Measurements from ENCODE around the gene AQP7. TPM values are rescaled to one million over a fixed set of nuclear protein-coding genes. Genes with fewer than 3 reads are reported as not detected.

AQP7 gene
- total RNA-seq, 1 experiment from 2014 or later: not detected

DNA sequence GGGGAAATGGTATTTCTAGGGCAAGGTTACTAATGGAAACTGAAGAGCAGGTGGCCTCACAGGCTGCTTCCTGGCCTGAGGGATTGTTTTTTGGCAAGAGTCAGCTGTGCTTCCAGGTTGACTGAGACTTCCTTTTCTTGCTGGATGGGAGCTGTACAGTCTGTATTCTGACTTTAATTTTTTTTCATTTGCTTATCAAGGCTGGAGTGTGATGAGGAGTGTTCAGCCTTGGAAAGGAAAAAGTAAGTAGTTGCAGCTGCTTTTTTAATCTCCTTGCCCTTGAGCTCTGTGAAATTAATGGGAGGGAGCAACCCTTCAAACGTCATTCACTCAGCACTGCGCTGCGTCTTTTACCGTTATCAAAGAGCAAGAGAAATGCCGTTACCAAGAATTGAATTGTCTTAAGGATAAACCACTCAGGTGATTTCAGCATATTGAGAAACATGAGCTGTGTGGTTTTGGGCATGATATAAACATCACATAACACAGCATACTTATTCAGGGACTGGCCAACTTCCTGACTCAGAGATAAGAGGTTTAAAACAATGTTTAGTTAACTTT is 47.6 kb downstream of the AQP7 start:
- no peaks in the 10 kb centered on the region for H3K9me3 ChIP-seq (ENCODE audit: low read length)
- DNase-seq: peak; percentile 27
- ATAC-seq: no peak; the same call in 1 of the 2 replicates
- no peaks in the 10 kb centered on the region for H3F3A ChIP-seq (ENCODE audit: low read length, unreplicated experiment)
- H3K27me3 ChIP-seq (ENCODE audit: low read length): no peaks in the 10 kb centered on the region
- no peaks in the 10 kb centered on the region for H4K20me1 ChIP-seq (ENCODE audit: low read length)
- H3K4me1 ChIP-seq (ENCODE audit: insufficient read depth, low read length): peaks cover 30% of the 10 kb centered on the region
- no peak overlapping the region for H3K4me2 ChIP-seq (ENCODE audit: low read length)
- H3K9ac ChIP-seq (ENCODE audit: low read length): no peak overlapping the region
- no peak overlapping the region for H3K27ac ChIP-seq (ENCODE audit: low read length)
- H3K9me2 ChIP-seq (replicated peaks; ENCODE audit: low read length): no peaks in the 10 kb centered on the region
- H3K36me3 ChIP-seq (ENCODE audit: low read depth, low read length): no peaks in the 10 kb centered on the region
- intact Hi-C loops (cut with micrococcal nuclease): no loop called here
- ChIA-PET CTCF (interaction anchor here (0.9 kb wide), 1 partner anchor 20 kb away, joined by 3 read pairs; no protein-coding TSS in a partner anchor), POLR2A (ENCODE audit: unreplicated experiment) (no interaction called here)
- no TSS peak for BruUV-seq (replicated peaks)
- H3K79me2 ChIP-seq (ENCODE audit: low read length): no peaks in the 10 kb centered on the region
- no peak overlapping the region for H2AFZ ChIP-seq (ENCODE audit: low read length)
- H3K4me3 ChIP-seq (ENCODE audit: low read length): no peak overlapping the region
- TF ChIP-seq, protein P1, sequence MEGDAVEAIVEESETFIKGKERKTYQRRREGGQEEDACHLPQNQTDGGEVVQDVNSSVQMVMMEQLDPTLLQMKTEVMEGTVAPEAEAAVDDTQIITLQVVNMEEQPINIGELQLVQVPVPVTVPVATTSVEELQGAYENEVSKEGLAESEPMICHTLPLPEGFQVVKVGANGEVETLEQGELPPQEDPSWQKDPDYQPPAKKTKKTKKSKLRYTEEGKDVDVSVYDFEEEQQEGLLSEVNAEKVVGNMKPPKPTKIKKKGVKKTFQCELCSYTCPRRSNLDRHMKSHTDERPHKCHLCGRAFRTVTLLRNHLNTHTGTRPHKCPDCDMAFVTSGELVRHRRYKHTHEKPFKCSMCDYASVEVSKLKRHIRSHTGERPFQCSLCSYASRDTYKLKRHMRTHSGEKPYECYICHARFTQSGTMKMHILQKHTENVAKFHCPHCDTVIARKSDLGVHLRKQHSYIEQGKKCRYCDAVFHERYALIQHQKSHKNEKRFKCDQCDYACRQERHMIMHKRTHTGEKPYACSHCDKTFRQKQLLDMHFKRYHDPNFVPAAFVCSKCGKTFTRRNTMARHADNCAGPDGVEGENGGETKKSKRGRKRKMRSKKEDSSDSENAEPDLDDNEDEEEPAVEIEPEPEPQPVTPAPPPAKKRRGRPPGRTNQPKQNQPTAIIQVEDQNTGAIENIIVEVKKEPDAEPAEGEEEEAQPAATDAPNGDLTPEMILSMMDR (conservative IDR thresholded peaks at IDR 0.05; ENCODE audit: low read depth, low read length): no peak
- TF ChIP-seq EZH2 (IDR thresholded peaks at IDR 0.05; ENCODE audit: low read length, unreplicated experiment) (no peak), EZH2phosphoT487 (IDR thresholded peaks at IDR 0.05; ENCODE audit: borderline replicate concordance, low read length) (no peak)

DNA sequence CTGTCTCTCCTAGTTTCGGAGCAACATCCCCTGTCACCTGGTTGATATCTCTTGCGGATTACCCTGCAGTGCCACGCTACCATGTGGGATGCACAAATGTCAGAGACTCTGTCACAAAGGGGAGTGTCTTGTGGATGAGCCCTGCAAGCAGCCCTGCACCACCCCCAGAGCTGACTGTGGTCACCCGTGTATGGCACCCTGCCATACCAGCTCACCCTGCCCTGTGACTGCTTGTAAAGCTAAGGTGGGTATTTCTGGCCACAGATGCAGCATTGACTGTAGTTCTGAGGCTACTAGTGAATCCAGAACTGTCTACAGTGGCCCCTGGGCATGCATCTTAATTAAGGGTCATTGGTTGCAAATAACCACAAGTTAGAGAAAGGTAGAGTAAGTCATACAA is 50.8 kb downstream of the AQP7 start:
- ChIA-PET POLR2A (ENCODE audit: unreplicated experiment) (interaction anchor here (1.0 kb wide), 1 partner anchor 61 kb away, joined by 4 read pairs; the partner anchor contains the start of gene NFX1), CTCF (no interaction called here)
- H3K9ac ChIP-seq (ENCODE audit: low read length): no peak overlapping the region
- no peaks in the 10 kb centered on the region for H3K9me3 ChIP-seq (ENCODE audit: low read length)
- no peaks in the 10 kb centered on the region for H3F3A ChIP-seq (ENCODE audit: low read length, unreplicated experiment)
- DNase-seq (peak; percentile 21), ATAC-seq (no peak)
- H4K20me1 ChIP-seq (ENCODE audit: low read length): no peaks in the 10 kb centered on the region
- H3K27ac ChIP-seq (ENCODE audit: low read length): peak overlapping the region; percentile 87; the same call in 1 of the 2 replicates
- H3K36me3 ChIP-seq (ENCODE audit: low read depth, low read length): peaks cover 17% of the 10 kb centered on the region
- no peak overlapping the region for H3K4me3 ChIP-seq (ENCODE audit: low read length)
- TF ChIP-seq, protein P1 (conservative IDR thresholded peaks at IDR 0.05; ENCODE audit: low read depth, low read length): no peak
- TF ChIP-seq EZH2phosphoT487 (IDR thresholded peaks at IDR 0.05; ENCODE audit: borderline replicate concordance, low read length): no peak
- no peak for TF ChIP-seq EZH2 (IDR thresholded peaks at IDR 0.05; ENCODE audit: low read length, unreplicated experiment)
- intact Hi-C loops (cut with micrococcal nuclease): loop anchor here (2.0 kb wide), 1 partner anchor 61 kb away; the partner anchor contains the start of gene NFX1
- no peaks in the 10 kb centered on the region for H3K79me2 ChIP-seq (ENCODE audit: low read length)
- BruUV-seq (replicated peaks): no TSS peak
- H2AFZ ChIP-seq (ENCODE audit: low read length): no peak overlapping the region
- H3K27me3 ChIP-seq (ENCODE audit: low read length): no peaks in the 10 kb centered on the region
- H3K4me1 ChIP-seq (ENCODE audit: insufficient read depth, low read length): peaks cover 36% of the 10 kb centered on the region
- no peaks in the 10 kb centered on the region for H3K9me2 ChIP-seq (replicated peaks; ENCODE audit: low read length)
- H3K4me2 ChIP-seq (ENCODE audit: low read length): no peak overlapping the region

DNA sequence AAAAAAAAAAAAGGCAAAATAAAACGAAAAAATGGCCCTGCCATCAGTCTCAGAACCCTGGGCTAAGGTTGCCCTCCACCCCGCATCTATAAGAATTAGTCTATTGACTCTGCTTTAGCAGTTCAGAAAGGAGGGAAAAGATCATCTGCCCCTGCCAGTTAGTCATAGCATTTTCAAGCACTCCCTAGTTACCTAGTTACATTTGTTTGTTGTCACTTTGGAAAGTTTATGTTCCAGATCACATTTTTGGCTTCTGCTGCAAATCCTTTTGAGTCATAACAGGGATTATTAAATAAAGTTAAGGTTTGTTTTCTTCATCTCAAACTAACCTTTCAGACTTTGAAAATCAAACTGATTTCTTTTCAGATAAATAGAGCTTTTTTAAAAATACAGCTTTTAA is 52.1 kb downstream of the AQP7 start:
- peak overlapping the region; percentile 59 for H3K9ac ChIP-seq (ENCODE audit: low read length)
- no peaks in the 10 kb centered on the region for H3F3A ChIP-seq (ENCODE audit: low read length, unreplicated experiment)
- BruUV-seq (replicated peaks): no TSS peak
- intact Hi-C loops (cut with micrococcal nuclease): loop anchor here (1.0 to 2.0 kb wide), 2 partner anchors 20 to 60 kb away; partner anchors contain the start of gene NFX1
- ATAC-seq (peak; percentile 96), DNase-seq (peak; percentile 87)
- no peaks in the 10 kb centered on the region for H4K20me1 ChIP-seq (ENCODE audit: low read length)
- no peak overlapping the region for H3K4me3 ChIP-seq (ENCODE audit: low read length)
- H3K27me3 ChIP-seq (ENCODE audit: low read length): no peaks in the 10 kb centered on the region
- no peaks in the 10 kb centered on the region for H3K9me2 ChIP-seq (replicated peaks; ENCODE audit: low read length)
- ChIA-PET POLR2A (ENCODE audit: unreplicated experiment) (interaction anchor here (0.6 to 0.8 kb wide), 2 partner anchors 12 to 60 kb away, joined by 5 to 19 read pairs; no protein-coding TSS in a partner anchor), CTCF (interaction anchor here (0.8 kb wide), 1 partner anchor 24 kb away, joined by 3 read pairs; no protein-coding TSS in a partner anchor)
- no peak overlapping the region for H2AFZ ChIP-seq (ENCODE audit: low read length)
- peak overlapping the region; percentile 60 for H3K4me2 ChIP-seq (ENCODE audit: low read length)
- H3K9me3 ChIP-seq (ENCODE audit: low read length): no peaks in the 10 kb centered on the region
- peaks cover 35% of the 10 kb centered on the region for H3K4me1 ChIP-seq (ENCODE audit: insufficient read depth, low read length)
- TF ChIP-seq EZH2phosphoT487 (IDR thresholded peaks at IDR 0.05; ENCODE audit: borderline replicate concordance, low read length) (no peak), EZH2 (IDR thresholded peaks at IDR 0.05; ENCODE audit: low read length, unreplicated experiment) (no peak)
- TF ChIP-seq, protein P1 (conservative IDR thresholded peaks at IDR 0.05; ENCODE audit: low read depth, low read length): no peak
- H3K79me2 ChIP-seq (ENCODE audit: low read length): no peaks in the 10 kb centered on the region
- H3K27ac ChIP-seq (ENCODE audit: low read length): peak overlapping the region; percentile 87
- H3K36me3 ChIP-seq (ENCODE audit: low read depth, low read length): peaks cover 30% of the 10 kb centered on the region
